ENCODE results near the gene AKAP8L. TPM values are rescaled to one million over a fixed set of nuclear protein-coding genes. Genes with fewer than 3 reads are reported as not detected.

The AKAP8L gene
- total RNA-seq, 1 experiment from 2014 or later = 231 TPM

DNA sequence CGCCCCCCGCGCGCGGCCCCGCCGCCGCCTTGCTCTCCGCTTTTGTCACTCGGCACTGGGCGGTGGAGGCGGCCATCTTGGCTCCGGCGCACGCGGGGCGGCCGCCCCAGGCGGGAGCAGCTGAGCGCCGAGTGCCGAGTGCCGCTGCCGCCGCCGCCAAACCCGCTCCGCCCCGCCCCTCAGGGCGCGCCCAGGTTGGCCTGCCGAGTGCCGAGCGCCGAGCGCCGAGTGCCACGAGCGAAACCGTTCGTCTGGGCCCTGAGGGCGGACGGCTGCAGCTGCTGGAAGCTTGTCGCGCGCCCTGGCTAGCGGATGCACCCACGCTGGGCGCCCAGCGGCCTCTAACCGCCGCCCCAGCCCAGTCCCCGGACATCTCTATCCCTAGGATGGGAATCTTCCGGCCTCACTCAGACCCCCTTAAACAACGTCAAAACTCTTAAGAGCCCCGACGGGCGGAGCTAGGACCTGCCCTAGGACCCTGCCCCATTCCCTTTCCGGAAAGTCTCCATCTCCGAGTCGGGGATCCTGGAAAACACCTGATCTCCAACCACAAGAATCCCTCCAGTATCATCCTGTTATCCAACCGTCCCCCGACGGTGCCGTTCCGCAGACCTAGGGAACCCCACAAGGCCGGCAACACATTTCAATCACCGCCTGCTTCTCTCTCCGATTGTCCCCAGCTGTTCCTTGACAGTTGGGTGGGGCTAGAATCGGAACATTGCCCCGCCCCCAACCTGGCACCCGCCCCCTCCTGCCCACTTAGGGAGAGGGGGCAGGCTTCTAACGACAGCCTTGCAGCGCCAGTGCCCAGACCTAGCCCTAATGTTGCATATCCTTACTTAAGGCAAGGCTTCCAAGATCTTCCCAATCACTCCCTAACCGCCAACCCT is 14.1 kb upstream of the AKAP8L start:
- H3K4me1 Mint-ChIP-seq = peaks cover 19% of the 10 kb centered on the region
- POLR2A ChIA-PET = interaction anchor here (1.0 to 2.4 kb wide), 3 partner anchors 14 to 123 kb away, joined by 3 to 22 read pairs (median 9); partner anchors contain the start of gene AKAP8L
- H3K36me3 Mint-ChIP-seq = no peaks in the 10 kb centered on the region
- ATAC-seq (peak; percentile 73), DNase-seq (ENCODE audit: low spot score) (peak; percentile 93)
- CTCF ChIA-PET = interaction anchor here (1.0 to 1.9 kb wide), 6 partner anchors 14 to 312 kb away, joined by 5 to 22 read pairs (median 8); partner anchors contain the start of gene AKAP8L
- peak overlapping the region; percentile 97 for H3K27ac Mint-ChIP-seq
- H3K4me3 Mint-ChIP-seq = peak overlapping the region; percentile 98
- no peaks in the 10 kb centered on the region; the same call in 1 of the 2 replicates for H3K27me3 Mint-ChIP-seq (ENCODE audit: low read depth)
- H3K9me3 Mint-ChIP-seq = no peaks in the 10 kb centered on the region
- TF ChIP-seq ETV6 (CRISPR knock-in tag; IDR thresholded peaks at IDR 0.05) = 0 out of 2 replicates have a peak, but pooled peaks have one; percentile 18
- TF ChIP-seq ZNF317 (CRISPR knock-in tag; IDR thresholded peaks at IDR 0.05; ENCODE audit: borderline replicate concordance, low read depth) = no peak
- peak; percentile 93 for TF ChIP-seq SP1 (CRISPR knock-in tag; conservative IDR thresholded peaks at IDR 0.05)
- TF ChIP-seq GABPB1 (CRISPR knock-in tag; IDR thresholded peaks at IDR 0.05) = peak; percentile 43; the same call in 1 of the 2 replicates
- 0 out of 2 replicates have a peak, but pooled peaks have one; percentile 23 for TF ChIP-seq NFE2L1 (CRISPR knock-in tag; IDR thresholded peaks at IDR 0.05)
- TF ChIP-seq, protein P1, sequence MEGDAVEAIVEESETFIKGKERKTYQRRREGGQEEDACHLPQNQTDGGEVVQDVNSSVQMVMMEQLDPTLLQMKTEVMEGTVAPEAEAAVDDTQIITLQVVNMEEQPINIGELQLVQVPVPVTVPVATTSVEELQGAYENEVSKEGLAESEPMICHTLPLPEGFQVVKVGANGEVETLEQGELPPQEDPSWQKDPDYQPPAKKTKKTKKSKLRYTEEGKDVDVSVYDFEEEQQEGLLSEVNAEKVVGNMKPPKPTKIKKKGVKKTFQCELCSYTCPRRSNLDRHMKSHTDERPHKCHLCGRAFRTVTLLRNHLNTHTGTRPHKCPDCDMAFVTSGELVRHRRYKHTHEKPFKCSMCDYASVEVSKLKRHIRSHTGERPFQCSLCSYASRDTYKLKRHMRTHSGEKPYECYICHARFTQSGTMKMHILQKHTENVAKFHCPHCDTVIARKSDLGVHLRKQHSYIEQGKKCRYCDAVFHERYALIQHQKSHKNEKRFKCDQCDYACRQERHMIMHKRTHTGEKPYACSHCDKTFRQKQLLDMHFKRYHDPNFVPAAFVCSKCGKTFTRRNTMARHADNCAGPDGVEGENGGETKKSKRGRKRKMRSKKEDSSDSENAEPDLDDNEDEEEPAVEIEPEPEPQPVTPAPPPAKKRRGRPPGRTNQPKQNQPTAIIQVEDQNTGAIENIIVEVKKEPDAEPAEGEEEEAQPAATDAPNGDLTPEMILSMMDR (IDR thresholded peaks at IDR 0.05) = no peak
- TF ChIP-seq, protein P2, sequence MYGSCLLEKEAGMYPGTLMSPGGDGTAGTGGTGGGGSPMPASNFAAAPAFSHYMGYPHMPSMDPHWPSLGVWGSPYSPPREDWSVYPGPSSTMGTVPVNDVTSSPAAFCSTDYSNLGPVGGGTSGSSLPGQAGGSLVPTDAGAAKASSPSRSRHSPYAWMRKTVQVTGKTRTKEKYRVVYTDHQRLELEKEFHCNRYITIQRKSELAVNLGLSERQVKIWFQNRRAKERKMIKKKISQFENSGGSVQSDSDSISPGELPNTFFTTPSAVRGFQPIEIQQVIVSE (CRISPR knock-in tag; IDR thresholded peaks at IDR 0.05; ENCODE audit: borderline replicate concordance) = no peak
- no peak for TF ChIP-seq GTF2I (CRISPR knock-in tag; conservative IDR thresholded peaks at IDR 0.05)
- no peak for TF ChIP-seq ZBTB21 (CRISPR knock-in tag; IDR thresholded peaks at IDR 0.05; ENCODE audit: borderline replicate concordance)
- TF ChIP-seq, protein P3, sequence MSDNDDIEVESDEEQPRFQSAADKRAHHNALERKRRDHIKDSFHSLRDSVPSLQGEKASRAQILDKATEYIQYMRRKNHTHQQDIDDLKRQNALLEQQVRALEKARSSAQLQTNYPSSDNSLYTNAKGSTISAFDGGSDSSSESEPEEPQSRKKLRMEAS (CRISPR knock-in tag; IDR thresholded peaks at IDR 0.05) = peak; percentile 50; the same call in 1 of the 2 replicates
- no peak; the same call in 1 of the 2 replicates for TF ChIP-seq ZNF416 (CRISPR knock-in tag; IDR thresholded peaks at IDR 0.05)
- TF ChIP-seq FOXK1 (CRISPR knock-in tag; IDR thresholded peaks at IDR 0.05) = peak; percentile 79
- TF ChIP-seq TP53 (CRISPR knock-in tag; IDR thresholded peaks at IDR 0.05) = no peak
- TF ChIP-seq, protein P4, sequence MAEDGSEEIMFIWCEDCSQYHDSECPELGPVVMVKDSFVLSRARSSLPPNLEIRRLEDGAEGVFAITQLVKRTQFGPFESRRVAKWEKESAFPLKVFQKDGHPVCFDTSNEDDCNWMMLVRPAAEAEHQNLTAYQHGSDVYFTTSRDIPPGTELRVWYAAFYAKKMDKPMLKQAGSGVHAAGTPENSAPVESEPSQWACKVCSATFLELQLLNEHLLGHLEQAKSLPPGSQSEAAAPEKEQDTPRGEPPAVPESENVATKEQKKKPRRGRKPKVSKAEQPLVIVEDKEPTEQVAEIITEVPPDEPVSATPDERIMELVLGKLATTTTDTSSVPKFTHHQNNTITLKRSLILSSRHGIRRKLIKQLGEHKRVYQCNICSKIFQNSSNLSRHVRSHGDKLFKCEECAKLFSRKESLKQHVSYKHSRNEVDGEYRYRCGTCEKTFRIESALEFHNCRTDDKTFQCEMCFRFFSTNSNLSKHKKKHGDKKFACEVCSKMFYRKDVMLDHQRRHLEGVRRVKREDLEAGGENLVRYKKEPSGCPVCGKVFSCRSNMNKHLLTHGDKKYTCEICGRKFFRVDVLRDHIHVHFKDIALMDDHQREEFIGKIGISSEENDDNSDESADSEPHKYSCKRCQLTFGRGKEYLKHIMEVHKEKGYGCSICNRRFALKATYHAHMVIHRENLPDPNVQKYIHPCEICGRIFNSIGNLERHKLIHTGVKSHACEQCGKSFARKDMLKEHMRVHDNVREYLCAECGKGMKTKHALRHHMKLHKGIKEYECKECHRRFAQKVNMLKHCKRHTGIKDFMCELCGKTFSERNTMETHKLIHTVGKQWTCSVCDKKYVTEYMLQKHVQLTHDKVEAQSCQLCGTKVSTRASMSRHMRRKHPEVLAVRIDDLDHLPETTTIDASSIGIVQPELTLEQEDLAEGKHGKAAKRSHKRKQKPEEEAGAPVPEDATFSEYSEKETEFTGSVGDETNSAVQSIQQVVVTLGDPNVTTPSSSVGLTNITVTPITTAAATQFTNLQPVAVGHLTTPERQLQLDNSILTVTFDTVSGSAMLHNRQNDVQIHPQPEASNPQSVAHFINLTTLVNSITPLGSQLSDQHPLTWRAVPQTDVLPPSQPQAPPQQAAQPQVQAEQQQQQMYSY (CRISPR knock-in tag; IDR thresholded peaks at IDR 0.05) = no peak
- 0 out of 2 replicates have a peak, but pooled peaks have one; percentile 36 for TF ChIP-seq MYBL2 (CRISPR knock-in tag; IDR thresholded peaks at IDR 0.05)
- no peak for TF ChIP-seq RELA (CRISPR knock-in tag; IDR thresholded peaks at IDR 0.05; ENCODE audit: borderline replicate concordance)
- TF ChIP-seq MXD4 (CRISPR knock-in tag; IDR thresholded peaks at IDR 0.05; ENCODE audit: borderline replicate concordance) = no peak
- TF ChIP-seq, protein P5, sequence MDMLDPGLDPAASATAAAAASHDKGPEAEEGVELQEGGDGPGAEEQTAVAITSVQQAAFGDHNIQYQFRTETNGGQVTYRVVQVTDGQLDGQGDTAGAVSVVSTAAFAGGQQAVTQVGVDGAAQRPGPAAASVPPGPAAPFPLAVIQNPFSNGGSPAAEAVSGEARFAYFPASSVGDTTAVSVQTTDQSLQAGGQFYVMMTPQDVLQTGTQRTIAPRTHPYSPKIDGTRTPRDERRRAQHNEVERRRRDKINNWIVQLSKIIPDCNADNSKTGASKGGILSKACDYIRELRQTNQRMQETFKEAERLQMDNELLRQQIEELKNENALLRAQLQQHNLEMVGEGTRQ (CRISPR knock-in tag; IDR thresholded peaks at IDR 0.05) = peak; percentile 63
- peak; percentile 71; the same call in 1 of the 2 replicates for TF ChIP-seq KAT7 (CRISPR knock-in tag; IDR thresholded peaks at IDR 0.05; ENCODE audit: borderline replicate concordance)
- TF ChIP-seq TEAD1 (CRISPR knock-in tag; IDR thresholded peaks at IDR 0.05) = peak; percentile 27; the same call in 1 of the 2 replicates
- TF ChIP-seq FOXP1 (CRISPR knock-in tag; IDR thresholded peaks at IDR 0.05; ENCODE audit: borderline replicate concordance) = no peak
- peak; percentile 49; the same call in 1 of the 2 replicates for TF ChIP-seq CREM (CRISPR knock-in tag; IDR thresholded peaks at IDR 0.05)
- TF ChIP-seq JAZF1 (CRISPR knock-in tag; IDR thresholded peaks at IDR 0.05) = no peak
- TF ChIP-seq, protein P6, sequence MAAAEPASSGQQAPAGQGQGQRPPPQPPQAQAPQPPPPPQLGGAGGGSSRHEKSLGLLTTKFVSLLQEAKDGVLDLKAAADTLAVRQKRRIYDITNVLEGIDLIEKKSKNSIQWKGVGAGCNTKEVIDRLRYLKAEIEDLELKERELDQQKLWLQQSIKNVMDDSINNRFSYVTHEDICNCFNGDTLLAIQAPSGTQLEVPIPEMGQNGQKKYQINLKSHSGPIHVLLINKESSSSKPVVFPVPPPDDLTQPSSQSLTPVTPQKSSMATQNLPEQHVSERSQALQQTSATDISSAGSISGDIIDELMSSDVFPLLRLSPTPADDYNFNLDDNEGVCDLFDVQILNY (CRISPR knock-in tag; IDR thresholded peaks at IDR 0.05) = peak; percentile 85
- no peak for TF ChIP-seq GRHL2 (CRISPR knock-in tag; IDR thresholded peaks at IDR 0.05; ENCODE audit: insufficient replicate concordance, severe bottlenecking)
